Astrocyte of the cerebellum (primary cell): ENCODE measurements around the gene TMEM109.

Source experiments
- DNase-seq: peaks from one replicate; pipeline ENCODE4 v3.0.0-alpha.2; 2011; ENCODE audit warnings: low read depth
- H3K4me3 ChIP-seq: 2 replicates; pipeline ENCODE4 v1.5.1; 2011; ENCODE audit warnings: mild to moderate bottlenecking, low read depth, low read length, moderate library complexity
- in situ Hi-C: cut with HindIII; loops from 2 replicates; pipeline ENCODE4 v1.10.0; 2017; ENCODE audit warnings: low sequenced_read_pairs
- TF ChIP-seq, protein P1 (sequence below): IDR thresholded peaks from 2 replicates; pipeline ENCODE4 v1.5.1; 2012; ENCODE audit warnings: low read length, low read depth, moderate library complexity, mild to moderate bottlenecking; ENCODE audit errors: missing control alignments

Gene TMEM109

DNA sequence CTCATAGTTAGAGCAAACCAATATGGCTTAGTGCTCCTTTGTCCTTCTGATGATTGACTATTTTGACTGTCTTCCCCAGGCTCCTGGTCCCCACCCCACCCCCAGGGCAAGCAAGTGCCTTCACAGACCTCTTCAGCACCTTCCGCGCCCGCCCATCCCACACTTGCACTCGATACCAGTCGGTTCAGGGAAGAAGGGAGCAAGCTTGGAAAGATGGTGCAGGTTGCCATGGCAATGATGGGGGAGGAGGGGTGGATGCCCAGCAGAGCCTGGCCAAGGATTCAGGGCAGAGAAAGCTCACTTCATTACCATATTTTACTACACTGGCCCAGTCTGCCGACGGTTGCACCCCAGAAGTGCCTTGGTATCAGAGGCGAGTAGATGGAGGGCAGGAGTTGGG, 12.5 kb downstream of the TMEM109 start:
- no peak overlapping the region for H3K4me3 ChIP-seq
- in situ Hi-C loops, result no loop called here

DNA sequence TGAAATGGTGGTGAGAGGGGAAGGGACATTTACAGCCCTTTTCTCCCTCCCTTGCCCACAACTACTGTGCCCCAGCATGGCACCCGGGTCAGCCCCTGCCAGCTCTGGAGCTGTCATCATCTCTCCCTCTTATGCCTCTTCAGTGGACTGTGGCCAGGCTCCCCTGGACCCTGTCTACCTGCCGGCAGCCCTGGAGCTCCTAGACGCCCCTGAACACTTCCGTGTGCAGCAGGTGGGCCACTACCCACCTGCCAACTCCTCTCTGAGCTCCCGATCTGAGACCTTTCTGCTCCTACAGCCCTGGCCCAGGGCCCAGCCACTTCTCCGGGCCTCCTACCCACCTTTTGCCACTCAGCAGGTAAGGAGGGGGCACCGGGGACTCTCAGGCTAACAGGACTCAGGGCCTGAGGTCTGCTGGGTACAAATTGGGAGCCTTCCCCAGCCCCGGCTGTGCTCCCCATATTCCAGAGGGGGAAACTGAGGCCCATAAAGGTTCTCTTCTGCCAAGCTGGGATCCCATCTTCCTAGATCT, 13.2 kb downstream of the TMEM109 start:
- in situ Hi-C loops, result no loop called here
- TF ChIP-seq, protein P1, sequence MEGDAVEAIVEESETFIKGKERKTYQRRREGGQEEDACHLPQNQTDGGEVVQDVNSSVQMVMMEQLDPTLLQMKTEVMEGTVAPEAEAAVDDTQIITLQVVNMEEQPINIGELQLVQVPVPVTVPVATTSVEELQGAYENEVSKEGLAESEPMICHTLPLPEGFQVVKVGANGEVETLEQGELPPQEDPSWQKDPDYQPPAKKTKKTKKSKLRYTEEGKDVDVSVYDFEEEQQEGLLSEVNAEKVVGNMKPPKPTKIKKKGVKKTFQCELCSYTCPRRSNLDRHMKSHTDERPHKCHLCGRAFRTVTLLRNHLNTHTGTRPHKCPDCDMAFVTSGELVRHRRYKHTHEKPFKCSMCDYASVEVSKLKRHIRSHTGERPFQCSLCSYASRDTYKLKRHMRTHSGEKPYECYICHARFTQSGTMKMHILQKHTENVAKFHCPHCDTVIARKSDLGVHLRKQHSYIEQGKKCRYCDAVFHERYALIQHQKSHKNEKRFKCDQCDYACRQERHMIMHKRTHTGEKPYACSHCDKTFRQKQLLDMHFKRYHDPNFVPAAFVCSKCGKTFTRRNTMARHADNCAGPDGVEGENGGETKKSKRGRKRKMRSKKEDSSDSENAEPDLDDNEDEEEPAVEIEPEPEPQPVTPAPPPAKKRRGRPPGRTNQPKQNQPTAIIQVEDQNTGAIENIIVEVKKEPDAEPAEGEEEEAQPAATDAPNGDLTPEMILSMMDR, result no peak
- H3K4me3 ChIP-seq, result no peak overlapping the region
- DNase-seq, result no peak

More for the DNA sequence above, 12.5 kb downstream of the TMEM109 start:
- no peak for DNase-seq
- TF ChIP-seq, protein P1, result no peak

DNA sequence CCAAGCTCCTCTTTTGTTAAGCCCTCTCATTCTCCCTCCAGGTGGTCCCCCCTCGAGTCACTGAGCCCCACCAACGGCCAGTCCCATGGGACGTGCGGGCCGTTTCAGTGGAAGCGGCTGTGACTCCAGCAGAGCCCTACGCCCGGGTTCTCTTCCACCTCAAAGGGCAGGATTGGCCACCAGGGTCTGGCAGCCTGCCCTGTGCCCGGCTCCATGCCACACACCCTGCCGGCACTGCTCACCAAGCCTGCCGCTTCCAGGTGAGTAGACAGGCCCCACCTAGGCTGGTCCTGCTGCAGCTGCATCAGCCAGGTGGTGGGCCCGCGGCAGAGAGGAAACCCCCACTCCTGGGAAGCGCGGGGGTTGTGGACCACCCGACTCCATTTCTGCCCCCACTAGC, 13.6 kb downstream of the TMEM109 start:
- no peak for DNase-seq
- in situ Hi-C loops, result no loop called here
- TF ChIP-seq, protein P1, result no peak
- H3K4me3 ChIP-seq, result no peak overlapping the region

DNA sequence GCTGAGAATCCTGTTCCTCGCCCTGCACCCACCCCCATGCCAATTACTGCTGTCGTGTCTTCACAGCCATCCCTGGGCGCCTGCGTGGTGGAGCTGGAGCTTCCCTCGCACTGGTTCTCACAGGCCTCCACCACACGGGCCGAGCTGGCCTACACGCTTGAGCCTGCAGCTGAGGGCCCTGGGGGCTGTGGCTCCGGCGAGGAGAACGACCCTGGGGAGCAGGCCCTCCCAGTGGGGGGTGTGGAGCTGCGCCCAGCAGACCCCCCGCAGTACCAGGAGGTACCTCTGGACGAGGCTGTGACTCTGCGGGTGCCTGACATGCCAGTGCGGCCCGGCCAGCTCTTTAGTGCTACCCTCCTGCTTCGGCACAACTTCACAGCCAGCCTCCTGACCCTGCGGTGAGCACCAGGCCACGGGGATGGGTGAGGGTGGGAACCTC, 14.6 kb downstream of the TMEM109 start:
- DNase-seq, result no peak
- TF ChIP-seq, protein P1, result no peak
- in situ Hi-C loops, result no loop called here
- H3K4me3 ChIP-seq, result no peak overlapping the region

DNA sequence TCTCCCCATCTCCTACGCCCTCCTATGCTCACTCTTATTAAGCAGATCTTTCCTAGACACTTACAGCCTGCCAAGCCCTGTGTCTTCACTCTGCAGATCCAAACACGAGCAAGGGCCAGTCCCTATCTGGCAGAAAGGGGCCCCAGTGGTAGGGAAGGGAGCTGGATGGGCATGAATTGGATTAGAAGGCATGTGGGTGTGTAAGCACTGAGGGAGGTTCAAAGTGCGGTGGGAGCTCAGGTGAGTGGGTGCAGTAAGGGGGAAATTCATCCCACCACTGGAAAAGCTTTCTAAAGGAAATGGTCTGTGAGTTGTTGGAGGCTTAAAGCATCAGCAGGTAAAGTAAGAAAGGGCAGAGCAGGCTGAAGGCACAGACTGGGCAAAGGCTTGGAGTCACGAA, 15.8 kb downstream of the TMEM109 start:
- TF ChIP-seq, protein P1, result no peak
- in situ Hi-C loops, result no loop called here
- DNase-seq, result no peak
- H3K4me3 ChIP-seq, result no peak overlapping the region

DNA sequence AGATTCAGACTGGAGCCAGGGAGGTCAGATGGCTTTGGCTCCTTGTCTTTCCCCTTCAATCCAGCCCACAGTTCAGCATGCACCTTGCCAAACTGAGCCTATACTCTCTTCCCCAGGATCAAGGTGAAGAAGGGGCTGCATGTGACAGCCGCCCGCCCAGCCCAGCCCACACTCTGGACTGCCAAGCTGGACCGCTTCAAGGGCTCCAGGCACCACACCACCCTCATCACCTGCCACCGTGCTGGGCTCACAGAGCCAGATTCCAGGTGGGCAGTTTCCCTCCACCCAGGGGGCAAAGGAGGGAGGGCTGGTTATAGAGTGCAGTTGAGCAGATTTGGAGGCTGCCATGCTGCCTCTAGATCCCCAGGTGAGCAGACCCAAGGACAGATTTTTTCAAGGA, 16.4 kb downstream of the TMEM109 start:
- no peak for DNase-seq
- no peak overlapping the region for H3K4me3 ChIP-seq
- in situ Hi-C loops, result no loop called here
- TF ChIP-seq, protein P1, result no peak

DNA sequence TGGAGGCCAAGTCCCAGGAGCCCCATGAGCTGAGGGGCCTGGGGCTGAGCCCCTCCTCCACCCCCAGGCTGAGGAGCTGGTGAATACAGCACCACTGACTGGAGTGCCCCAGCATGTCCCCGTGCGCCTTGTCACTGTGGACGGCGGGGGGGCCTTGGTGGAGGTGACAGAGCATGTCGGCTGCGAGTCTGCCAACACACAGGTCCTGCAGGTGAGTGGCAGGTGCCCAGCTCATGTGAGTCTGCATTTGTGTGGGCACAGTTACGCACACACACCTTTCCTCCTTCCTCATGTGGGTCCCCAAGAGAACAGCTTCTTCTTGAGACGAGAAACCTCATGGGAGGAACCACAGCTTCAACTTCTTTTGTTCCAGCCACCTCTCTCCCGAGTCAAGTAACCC, 18.0 kb downstream of the TMEM109 start:
- DNase-seq, result no peak
- in situ Hi-C loops, result no loop called here
- TF ChIP-seq, protein P1, result no peak
- no peak overlapping the region for H3K4me3 ChIP-seq
